Activated CD4-positive, alpha-beta T cell treated with anti-CD3 and anti-CD28 coated beads for 48 hours (primary cell): ENCODE results near the gene DNMBP.
"Not testable (repeated sequence)": the region's sequence is repeated elsewhere in the genome, so short reads cannot be mapped to it uniquely, and the experiment has no call there.

Experiments
- DNase-seq: peaks from one replicate; pipeline ENCODE4 v3.0.0-alpha.2; 2020

DNMBP gene

GRCh38 chr10:99855479-99856071 lies 154.2 kb downstream of the DNMBP start:
- no peak for DNase-seq

GRCh38 chr10:99854860-99855259 lies 154.9 kb downstream of the DNMBP start:
- no peak for DNase-seq

DNA sequence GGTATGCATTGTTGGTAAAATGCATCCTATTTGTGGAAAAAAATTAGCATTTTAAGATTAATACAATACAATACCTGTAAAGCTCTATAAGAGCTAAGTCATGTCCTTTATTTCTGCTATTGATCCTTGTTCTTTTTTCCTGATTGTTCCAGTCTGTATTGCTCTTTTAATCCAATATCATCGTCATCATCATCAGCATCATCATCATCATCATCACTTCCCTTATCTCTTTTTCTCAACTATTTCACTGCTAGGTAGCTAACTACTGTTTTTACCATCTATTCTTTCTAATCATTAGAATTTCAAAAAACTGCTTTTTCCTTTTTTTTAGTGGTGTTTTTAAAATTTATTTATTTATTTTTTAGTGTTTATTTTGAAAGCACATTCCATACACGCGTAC lies 156.1 kb downstream of the DNMBP start:
- no peak for DNase-seq

- DNase-seq: no peak
Observed at GRCh38 chr10:99852481-99853213, 157.1 kb downstream of the DNMBP start.

DNA sequence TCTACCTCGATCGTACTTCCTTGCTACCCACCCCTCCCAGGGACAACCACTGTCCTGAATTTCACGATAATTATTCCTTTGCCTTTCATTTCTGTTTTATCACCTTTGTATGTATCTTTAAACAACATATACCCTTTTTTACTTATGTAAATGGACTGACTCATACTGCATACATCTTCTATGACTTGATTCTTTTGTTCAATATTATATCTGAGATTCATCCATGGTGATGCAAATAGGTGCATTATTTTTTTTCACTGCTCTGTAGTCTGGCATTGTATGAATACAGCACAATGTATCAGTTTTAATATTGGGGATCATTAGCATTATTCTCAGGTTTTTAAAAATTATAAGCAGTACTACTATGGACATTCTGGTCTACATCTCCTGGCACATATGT lies 157.9 kb downstream of the DNMBP start:
- DNase-seq: no peak

- no peak for DNase-seq
Observed at GRCh38 chr10:99850767-99851340, 158.9 kb downstream of the DNMBP start.

DNA sequence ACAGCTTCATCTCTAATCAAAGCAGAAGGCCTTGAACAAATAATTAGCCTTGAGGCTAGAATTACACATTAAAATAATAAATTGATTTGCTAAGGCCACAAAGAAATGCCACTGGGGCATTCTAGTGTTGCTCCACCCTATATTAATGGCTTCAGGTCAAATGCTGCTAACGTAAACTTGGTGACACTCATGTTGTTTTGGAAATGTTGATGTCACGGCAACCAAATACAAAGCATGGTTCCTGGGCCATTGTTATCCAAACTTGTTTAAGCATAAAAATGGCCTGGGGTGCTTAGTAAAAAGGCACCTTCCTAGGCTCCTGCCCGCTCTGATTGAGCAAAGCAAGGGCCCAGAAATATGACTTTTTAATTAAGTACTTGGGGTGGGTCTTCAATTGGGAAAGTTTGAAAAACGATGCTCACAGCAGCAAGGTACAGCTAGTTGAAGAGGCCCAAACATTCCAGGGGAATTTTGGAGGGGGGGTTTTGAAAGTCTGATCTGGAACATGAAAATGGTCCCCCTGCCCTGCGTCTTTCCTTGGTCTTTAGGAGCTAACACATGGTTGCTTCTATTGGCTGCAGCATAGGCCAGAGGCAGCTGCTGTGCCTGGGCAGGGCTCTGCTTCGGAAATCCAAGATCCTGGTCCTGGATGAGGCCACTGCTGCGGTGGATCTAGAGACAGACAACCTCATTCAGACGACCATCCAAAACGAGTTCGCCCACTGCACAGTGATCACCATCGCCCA lies 159.6 kb downstream of the DNMBP start:
- DNase-seq: no peak

DNA sequence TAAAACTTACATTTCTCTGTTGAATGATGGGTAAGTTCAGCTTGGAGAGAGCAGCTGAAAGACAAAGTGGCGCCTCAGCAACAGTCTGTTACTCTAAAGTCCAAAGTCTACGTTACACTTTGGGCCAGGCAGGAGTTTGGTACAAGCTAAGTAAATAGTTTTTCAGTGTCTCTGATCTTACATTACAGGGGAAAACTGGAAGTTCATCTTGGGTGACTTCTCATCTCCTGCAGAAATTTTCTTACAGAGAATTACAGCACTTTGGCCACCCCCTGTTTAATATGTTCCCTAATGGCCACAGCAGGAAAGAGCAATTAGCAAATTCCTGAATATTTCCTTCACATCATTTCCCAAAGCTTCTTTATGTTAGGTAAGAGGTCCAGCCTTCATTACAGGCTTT lies 160.2 kb downstream of the DNMBP start:
- no peak for DNase-seq

GRCh38 chr10:99849057-99849456 lies 160.7 kb downstream of the DNMBP start:
- no peak for DNase-seq

DNA sequence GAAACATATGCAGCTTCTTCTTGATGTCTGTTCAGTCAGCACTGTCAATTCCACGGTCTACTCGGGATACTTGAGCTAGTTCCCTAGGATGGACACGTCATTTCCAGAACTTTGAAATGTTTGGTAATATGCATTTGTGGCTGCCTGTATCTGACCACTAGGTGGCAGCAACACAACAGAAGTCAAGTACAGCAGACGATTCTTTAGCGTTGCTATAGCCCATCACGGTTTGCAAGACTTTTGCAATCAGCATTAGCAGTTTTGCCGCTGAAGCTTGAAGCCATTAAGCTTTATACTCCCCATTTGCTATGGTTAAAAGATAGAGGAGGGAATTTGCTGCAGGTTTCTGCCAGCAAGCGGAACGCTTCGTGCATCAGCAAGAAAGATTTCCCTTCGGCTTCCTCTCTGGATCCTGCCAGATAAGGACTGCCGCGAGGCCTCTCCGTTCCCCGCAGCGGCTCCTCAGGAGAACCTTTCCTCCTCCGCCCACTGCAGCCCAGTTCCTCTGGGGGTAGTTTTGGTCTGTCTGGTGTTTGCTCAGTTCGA lies 163.8 kb downstream of the DNMBP start:
- peak; percentile 78 for DNase-seq

- no peak for DNase-seq
Observed at GRCh38 chr10:99844433-99844955, 165.3 kb downstream of the DNMBP start.

DNA sequence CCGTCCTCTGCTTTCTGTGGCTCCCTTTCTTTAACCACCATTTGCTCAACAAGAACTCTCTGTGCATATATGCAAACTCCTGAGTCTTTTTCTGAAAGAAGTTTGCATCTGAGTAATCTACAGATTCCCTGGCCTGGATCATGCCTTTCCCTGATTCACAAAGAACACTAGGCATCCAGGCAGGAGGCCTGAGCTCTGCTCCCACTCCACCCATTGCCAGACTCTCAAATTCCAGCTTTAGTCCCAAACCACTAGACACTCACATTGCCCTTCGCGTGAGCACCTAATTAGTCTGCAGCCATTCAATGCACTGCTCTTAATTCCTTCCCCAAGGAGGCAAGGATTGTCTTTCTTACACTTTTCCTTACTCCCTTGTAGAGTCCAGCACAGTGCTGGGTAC lies 166.4 kb downstream of the DNMBP start:
- DNase-seq: no peak

DNA sequence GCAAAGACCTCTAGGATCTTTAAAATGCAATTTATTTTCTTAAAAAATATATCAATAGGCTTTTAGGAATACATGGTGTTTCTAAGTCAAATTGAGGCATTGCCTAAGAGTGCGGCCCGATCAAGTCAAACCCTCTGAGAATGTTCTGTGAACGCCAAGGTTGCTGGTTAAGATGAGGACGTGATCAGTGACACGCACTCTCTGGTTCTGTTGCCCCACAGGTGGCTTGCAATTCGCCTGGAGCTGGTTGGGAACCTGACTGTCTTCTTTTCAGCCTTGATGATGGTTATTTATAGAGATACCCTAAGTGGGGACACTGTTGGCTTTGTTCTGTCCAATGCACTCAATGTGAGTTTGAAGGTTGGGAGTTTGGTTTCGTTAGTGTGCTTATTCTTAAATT lies 168.0 kb downstream of the DNMBP start:
- no peak for DNase-seq

DNA sequence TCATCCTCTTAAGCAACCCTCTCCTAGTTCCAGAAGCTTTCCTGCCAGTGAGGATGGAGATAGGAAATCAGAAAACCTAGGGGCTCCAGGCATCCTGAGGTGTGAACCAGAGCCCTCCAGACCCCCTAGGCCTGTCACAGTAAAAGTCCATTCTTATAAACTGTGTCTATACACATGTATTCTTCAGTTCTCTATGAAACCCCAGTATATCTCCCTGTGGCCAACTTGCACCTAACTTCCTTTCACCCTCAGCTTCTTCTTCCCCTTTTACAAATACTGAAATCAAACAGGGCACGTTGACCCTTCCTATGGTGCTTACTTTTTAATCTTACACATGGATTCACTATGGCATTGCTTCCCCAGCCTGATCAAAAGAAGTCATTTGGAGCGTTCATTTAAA lies 168.9 kb downstream of the DNMBP start:
- DNase-seq: not testable (repeated sequence)

DNA sequence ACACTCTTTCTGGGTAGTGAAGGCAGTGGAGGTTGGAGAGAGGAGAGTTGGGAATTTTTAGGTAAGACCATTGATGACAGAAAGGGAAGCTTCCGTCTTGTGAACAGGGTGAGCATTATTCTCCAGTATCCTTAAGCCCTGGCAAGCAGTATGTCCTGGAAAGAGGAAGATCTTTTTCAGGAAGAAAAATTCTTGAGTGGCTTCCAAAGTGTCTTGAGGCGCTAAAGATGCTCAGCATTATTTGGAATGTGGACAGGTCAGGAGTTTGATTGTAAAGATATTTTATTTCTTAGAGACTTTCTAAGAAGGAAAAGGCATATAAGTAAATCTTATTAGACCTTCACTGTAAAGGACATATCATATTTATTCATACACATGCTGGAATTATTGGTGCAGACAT lies 173.0 kb downstream of the DNMBP start:
- no peak for DNase-seq

DNA sequence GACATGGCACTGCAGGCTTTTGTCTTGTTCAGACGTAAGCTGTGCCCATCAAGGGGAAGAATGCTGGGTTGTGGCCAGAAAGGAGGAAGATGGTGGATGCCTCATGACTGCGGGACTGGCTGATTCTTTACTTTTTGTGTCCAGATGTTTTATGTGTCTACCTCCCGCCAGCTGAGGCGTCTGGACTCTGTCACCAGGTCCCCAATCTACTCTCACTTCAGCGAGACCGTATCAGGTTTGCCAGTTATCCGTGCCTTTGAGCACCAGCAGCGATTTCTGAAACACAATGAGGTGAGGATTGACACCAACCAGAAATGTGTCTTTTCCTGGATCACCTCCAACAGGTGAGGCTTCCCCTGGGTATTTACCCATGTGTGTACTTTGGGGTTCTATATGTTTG lies 173.8 kb downstream of the DNMBP start:
- DNase-seq: no peak

DNA sequence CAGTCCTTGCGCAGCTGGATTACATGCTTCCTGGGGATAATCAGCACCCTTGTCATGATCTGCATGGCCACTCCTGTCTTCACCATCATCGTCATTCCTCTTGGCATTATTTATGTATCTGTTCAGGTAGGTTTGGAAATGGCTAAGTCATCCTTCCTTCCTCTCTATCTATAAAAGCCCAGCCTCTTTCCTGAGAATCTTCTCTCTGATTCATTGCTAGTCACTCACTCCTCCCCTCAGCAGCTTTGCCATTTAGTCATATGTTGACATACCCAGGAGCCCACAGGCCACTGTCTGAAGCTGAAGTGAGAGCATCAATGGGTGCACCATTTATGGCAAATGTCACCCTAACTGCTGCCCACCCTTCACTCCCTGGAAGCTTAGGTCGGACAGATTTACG lies 175.3 kb downstream of the DNMBP start:
- DNase-seq: peak; percentile 42

- DNase-seq: no peak
Observed at GRCh38 chr10:99832439-99832838, 177.3 kb downstream of the DNMBP start.

GRCh38 chr10:99828464-99828863 lies 181.3 kb downstream of the DNMBP start:
- no peak for DNase-seq

DNA sequence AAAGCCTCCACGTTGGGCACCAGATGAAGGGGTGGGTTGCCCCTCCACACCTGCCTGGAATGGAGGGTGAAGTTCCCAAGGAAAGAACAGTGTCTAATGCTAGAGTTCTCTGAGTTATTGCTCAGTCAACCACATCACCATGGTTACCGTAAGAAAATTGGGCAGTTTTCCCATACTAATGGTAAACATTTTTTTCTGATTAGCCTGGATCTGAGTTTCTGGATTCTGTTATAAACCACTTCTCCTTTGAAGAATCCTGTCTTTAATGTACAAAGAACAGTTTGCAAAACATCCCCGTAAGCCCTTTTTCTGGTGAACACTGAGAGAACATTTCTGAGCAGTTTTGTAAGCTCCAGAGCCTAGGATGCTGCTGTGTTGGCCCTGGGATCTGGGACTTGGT lies 181.8 kb downstream of the DNMBP start:
- no peak for DNase-seq
